Measurements from ENCODE around the gene SERPINA9.

- TF ChIP-seq PATZ1 (tag by site-specific recombination; IDR thresholded peaks at IDR 0.05) (no peak), REST (tag by site-specific recombination; IDR thresholded peaks at IDR 0.05) (no peak)
Observed at GRCh38 chr14:94489336-94489735, 13.3 kb upstream of the SERPINA9 start.
